A549 (cell line): ENCODE results near the gene HADHA.

Source experiments
- HDAC2 ChIP-seq: fragments of 200-600 bp; sonication (generic); IDR thresholded peaks from 2 replicates; pipeline ENCODE4 v1.6.1; 2016
- HOXB5 ChIP-seq: fragments of 250-450 bp; sonication (Bioruptor Pico); IDR thresholded peaks from 2 replicates; pipeline ENCODE4 v1.5.0; 2020; ENCODE audit warnings: mild to moderate bottlenecking, moderate library complexity
- POLR2AphosphoS2 ChIP-seq: conservative IDR thresholded peaks from 2 replicates; pipeline ENCODE4 v1.6.1; 2012; ENCODE audit warnings: low read length, improper control_type of control experiment, inconsistent platforms
- TF ChIP-seq, protein P1 (sequence below): fragments of 450-650 bp; IDR thresholded peaks from 2 replicates; pipeline ENCODE4 v1.6.1; 2014; ENCODE audit warnings: antibody characterized with exemption
- TF ChIP-seq, protein P2 (sequence below): fragments of >200 bp; sonication (Bioruptor Twin); formaldehyde crosslinking; IDR thresholded peaks from 3 replicates; pipeline ENCODE4 v1.5.1; 2016

DNA sequence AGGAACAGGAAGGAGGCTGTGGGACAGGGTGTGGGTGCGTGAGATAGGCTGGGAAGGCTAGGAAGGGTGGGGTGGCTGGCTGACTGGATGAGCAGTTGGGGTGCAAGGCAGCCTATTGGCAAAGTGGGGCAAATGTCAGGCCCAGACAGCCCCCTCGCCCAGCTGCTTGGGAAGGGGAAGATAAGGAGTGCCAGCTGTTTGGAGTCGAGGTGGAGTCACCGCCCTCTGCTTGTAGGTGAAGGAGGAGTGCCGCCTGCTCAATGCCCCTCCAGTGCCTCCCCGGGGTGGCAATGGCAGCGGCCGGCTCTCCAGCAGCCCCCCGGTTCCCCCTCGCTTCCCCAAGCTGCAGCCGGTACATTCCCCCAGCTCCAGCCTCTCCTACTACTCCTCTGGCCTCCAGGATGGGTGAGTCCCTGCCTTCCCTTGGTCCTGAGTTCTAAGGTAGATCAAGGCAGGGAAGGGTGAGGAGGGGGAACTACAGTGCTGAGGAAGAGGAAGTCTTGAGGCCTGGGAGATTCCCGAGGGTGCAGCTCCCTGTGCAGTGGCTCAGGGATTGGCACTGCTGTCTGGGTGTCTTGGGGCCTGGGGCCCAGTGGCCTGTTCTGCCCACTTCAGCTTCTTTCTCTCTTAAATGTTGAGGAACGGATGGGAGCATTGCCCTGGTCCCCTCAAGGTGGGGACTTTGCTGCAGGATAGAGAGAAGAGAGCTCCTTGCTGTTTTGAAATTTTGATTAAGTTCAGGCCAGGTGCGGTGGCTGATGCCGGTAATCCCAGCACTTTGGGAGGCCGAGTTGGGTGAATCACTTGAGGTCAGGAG is 58.3 kb downstream of the HADHA start:
- TF ChIP-seq POLR2AphosphoS2: no peak
- no peak for TF ChIP-seq HOXB5
- TF ChIP-seq, protein P1, sequence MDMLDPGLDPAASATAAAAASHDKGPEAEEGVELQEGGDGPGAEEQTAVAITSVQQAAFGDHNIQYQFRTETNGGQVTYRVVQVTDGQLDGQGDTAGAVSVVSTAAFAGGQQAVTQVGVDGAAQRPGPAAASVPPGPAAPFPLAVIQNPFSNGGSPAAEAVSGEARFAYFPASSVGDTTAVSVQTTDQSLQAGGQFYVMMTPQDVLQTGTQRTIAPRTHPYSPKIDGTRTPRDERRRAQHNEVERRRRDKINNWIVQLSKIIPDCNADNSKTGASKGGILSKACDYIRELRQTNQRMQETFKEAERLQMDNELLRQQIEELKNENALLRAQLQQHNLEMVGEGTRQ: no peak
- TF ChIP-seq, protein P2, sequence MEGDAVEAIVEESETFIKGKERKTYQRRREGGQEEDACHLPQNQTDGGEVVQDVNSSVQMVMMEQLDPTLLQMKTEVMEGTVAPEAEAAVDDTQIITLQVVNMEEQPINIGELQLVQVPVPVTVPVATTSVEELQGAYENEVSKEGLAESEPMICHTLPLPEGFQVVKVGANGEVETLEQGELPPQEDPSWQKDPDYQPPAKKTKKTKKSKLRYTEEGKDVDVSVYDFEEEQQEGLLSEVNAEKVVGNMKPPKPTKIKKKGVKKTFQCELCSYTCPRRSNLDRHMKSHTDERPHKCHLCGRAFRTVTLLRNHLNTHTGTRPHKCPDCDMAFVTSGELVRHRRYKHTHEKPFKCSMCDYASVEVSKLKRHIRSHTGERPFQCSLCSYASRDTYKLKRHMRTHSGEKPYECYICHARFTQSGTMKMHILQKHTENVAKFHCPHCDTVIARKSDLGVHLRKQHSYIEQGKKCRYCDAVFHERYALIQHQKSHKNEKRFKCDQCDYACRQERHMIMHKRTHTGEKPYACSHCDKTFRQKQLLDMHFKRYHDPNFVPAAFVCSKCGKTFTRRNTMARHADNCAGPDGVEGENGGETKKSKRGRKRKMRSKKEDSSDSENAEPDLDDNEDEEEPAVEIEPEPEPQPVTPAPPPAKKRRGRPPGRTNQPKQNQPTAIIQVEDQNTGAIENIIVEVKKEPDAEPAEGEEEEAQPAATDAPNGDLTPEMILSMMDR: no peak
- TF ChIP-seq HDAC2: no peak
